ENCODE results near the gene SOX6. TPM values are rescaled to one million over a fixed set of nuclear protein-coding genes. Genes with fewer than 3 reads are reported as not detected.
"Not testable (repeated sequence)": the region's sequence is repeated elsewhere in the genome, so short reads cannot be mapped to it uniquely, and the experiment has no call there.

Gene SOX6
- total and polyA plus RNA-seq, 12 donors: 0.80 to 43.0 (median 21.2) TPM

DNA sequence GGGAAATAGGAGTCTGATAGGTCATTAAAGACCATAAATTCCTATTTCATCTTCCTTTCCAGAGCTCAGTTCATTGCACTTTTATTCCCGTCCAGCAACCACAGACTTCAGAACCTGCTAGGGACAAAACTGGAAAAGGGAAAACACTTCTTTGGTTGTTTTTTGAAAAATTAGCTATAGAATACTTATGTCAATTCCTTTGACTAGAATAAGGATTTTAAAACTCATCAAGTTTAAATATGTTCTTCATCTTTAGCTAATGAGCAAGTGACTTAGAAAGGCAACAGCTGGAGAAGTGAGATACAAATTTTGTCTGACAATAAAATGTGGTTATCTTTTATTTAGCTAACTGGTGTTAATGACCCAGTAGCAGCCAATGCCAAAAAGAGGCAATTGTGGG lies 206.9 kb downstream of the SOX6 start:
- no peak overlapping the region for H3K4me3 ChIP-seq
- intact Hi-C loops (cut with DNase I): no loop called here
- H3K4me1 ChIP-seq: peaks cover 0 to 30% (median 23%) of the 10 kb centered on the region in 9 donors
- WGBS, 2 donors: 72 to 75% methylated on average over 1 of the region's 1 CpG
- no peak for ATAC-seq
- DNase-seq: no peak
- H3K9me3 ChIP-seq: peaks cover 0 to 7% (median 0%) of the 10 kb centered on the region in 11 donors
- peak overlapping the region in 2 of 10 donors; percentile 31 to 42 for H3K27ac ChIP-seq
- H3K36me3 ChIP-seq: no peaks in the 10 kb centered on the region
- TF ChIP-seq, protein P1, sequence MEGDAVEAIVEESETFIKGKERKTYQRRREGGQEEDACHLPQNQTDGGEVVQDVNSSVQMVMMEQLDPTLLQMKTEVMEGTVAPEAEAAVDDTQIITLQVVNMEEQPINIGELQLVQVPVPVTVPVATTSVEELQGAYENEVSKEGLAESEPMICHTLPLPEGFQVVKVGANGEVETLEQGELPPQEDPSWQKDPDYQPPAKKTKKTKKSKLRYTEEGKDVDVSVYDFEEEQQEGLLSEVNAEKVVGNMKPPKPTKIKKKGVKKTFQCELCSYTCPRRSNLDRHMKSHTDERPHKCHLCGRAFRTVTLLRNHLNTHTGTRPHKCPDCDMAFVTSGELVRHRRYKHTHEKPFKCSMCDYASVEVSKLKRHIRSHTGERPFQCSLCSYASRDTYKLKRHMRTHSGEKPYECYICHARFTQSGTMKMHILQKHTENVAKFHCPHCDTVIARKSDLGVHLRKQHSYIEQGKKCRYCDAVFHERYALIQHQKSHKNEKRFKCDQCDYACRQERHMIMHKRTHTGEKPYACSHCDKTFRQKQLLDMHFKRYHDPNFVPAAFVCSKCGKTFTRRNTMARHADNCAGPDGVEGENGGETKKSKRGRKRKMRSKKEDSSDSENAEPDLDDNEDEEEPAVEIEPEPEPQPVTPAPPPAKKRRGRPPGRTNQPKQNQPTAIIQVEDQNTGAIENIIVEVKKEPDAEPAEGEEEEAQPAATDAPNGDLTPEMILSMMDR (IDR thresholded peaks at IDR 0.05): no peak
- no peaks in the 10 kb centered on the region for H3K27me3 ChIP-seq

DNA sequence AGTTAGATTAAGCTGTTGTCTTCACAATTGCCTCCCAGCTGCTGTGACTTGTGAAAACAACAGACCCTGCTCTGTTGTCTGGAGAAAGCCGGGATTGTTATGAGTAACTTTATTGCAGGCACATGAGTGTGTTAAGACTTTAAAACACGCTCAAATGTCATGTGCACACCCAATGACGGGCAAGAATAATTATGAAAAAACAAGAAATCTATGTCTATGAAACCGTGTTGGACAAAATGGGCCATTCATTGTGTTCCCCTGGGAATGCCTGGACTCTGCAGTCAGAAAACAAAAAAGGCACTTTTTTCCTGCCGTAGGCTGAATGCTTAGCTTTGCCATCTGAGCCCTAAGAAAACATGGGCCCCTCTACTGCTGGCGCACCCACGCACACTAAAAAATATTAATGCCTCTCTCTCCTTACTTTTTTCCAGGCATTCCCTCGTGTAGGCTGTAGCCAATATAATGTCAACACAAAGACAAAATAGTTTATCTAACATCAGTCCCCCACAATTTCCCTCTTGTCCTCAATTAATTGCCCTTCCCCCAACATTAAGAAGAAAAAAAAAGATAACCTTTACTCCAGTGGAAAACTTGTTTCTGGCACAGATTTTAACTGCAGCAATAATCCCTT lies 207.9 kb downstream of the SOX6 start:
- peaks cover 0 to 30% (median 23%) of the 10 kb centered on the region in 9 donors for H3K4me1 ChIP-seq
- H3K4me3 ChIP-seq: peak overlapping the region in 1 of 10 donors; percentile 2
- no peaks in the 10 kb centered on the region for H3K27me3 ChIP-seq
- H3K27ac ChIP-seq: peak overlapping the region in 5 of 10 donors; percentile 19 to 42 (median 34)
- intact Hi-C loops (cut with DNase I): no loop called here
- ATAC-seq (peak; percentile 13 to 79 (median 64)), DNase-seq (peak in 1 of 2 donors; percentile 24)
- no peaks in the 10 kb centered on the region for H3K36me3 ChIP-seq
- WGBS, 2 donors: 41 to 55% methylated on average over 8 of the region's 8 CpGs
- TF ChIP-seq, protein P1 (IDR thresholded peaks at IDR 0.05): no peak
- H3K9me3 ChIP-seq: peaks cover 0 to 7% (median 0%) of the 10 kb centered on the region in 11 donors

DNA sequence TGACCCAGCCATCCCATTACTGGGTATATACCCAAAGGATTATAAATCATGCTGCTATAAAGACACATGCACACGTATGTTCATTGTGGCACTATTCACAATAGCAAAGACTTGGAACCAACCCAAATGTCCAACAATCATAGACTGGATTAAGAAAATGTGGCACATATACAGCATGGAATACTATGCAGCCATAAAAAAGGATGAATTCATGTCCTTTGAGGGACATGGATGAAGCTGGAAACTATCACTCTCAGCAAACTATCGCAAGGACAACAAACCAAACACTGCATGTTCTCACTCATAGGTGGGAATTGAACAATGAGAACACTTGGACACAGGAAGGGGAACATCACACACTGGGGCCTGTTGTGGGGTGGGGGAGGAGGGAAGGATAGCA lies 209.4 kb downstream of the SOX6 start:
- peaks cover 0 to 30% (median 23%) of the 10 kb centered on the region in 9 donors for H3K4me1 ChIP-seq
- DNase-seq; ATAC-seq; intact Hi-C loops (cut with DNase I); H3K27ac ChIP-seq; H3K36me3 ChIP-seq; H3K4me3 ChIP-seq; H3K27me3 ChIP-seq; H3K9me3 ChIP-seq: not testable (repeated sequence)
- WGBS, 2 donors: 97 to 100% methylated on average over 2 of the region's 2 CpGs

DNA sequence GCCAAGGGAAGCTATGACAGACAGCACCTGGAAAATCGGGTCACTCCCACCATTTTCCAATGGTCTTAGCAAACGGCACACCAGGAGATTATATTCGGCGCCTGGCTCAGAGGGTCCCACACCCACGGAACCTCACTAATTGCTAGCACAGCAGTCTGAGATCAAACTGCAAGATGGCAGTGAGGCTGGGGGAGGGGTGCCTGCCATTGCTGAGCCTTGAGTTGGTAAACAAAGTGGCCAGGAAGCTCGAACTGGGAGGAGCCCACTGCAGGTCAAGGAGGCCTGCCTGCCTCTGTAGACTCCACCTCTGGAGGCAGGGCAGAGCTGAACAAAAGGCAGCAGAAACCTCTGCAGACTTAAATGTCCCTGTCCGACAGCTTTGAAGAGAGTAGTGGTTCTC lies 214.7 kb downstream of the SOX6 start:
- H3K27me3 ChIP-seq; DNase-seq; H3K27ac ChIP-seq; ATAC-seq; H3K4me1 ChIP-seq; H3K4me3 ChIP-seq; intact Hi-C loops (cut with DNase I); H3K9me3 ChIP-seq; H3K36me3 ChIP-seq: not testable (repeated sequence)
- 88 to 93% methylated on average over 7 of the region's 7 CpGs for WGBS, 2 donors

DNA sequence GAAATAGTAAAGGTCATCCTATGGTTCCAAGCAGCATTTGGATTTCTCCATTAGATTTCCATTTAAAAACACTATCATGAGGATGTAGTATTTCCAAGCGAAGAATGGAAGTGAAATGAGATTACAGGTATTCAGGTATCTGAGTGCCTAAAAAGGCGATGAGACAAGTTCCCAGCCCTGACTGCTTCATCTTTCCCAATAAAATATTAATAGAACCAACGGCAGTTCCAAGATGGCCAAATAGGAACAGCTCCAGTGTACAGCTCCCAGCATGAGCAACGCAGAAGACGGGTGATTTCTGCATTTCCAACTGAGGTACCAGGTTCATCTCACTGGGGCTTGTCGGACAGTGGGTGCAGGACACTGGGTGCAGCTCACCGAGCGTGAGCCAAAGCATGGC lies 215.2 kb downstream of the SOX6 start:
- DNase-seq; H3K4me1 ChIP-seq; H3K36me3 ChIP-seq; H3K27ac ChIP-seq; H3K4me3 ChIP-seq; H3K27me3 ChIP-seq; intact Hi-C loops (cut with DNase I); ATAC-seq; H3K9me3 ChIP-seq: not testable (repeated sequence)
- 94 to 97% methylated on average over 8 of the region's 8 CpGs for WGBS, 2 donors

DNA sequence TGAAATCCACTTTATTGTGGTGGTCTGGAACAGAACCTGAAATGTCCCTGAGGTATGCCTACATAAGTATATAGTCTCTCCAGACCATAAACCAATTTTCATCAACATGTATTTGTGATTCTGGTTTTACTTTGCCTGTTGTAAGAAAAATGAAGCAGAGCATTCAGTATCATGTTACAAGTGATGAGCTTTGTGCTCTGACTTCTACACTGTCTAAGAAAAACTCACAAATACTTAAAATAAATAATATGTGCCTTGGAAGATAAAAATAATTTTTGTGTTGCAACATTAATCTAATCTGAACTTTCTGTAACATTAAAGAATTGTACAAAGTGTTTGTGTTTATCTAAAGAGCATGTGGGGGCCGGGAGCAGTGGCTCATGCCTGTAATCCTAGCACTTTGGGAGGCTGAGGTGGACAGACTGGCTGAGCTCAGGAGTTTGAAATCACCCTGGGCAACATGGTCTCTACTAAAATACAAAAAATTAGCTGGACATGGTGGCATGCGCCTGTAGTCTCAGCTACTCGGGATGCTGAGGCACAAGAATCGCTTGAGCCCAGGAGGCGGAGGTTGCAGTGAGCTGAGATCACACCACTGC lies 219.5 kb downstream of the SOX6 start:
- Histone ChIP-seq H3K36me3 (no peaks in the 10 kb centered on the region), H3K27ac (no peak overlapping the region), H3K4me3 (no peak overlapping the region), H3K27me3 (no peaks in the 10 kb centered on the region), H3K4me1 (no peaks in the 10 kb centered on the region), H3K9me3 (peaks cover 0 to 16% (median 7%) of the 10 kb centered on the region in 11 donors)
- TF ChIP-seq, protein P1 (IDR thresholded peaks at IDR 0.05): no peak
- WGBS, 2 donors: 88 to 97% methylated on average over 5 of the region's 5 CpGs
- DNase-seq (no peak), ATAC-seq (no peak)
- intact Hi-C loops (cut with DNase I): no loop called here
